Thoracic aorta (tissue), 2 donors: ENCODE results near the gene GIGYF1. TPM values are rescaled to one million over a fixed set of nuclear protein-coding genes. Genes with fewer than 3 reads are reported as not detected.
"Not testable (repeated sequence)": the region's sequence is repeated elsewhere in the genome, so short reads cannot be mapped to it uniquely, and the experiment has no call there.

ENCODE experiments used
- ATAC-seq: fragments of 150-250 bp; one replicate; pipeline ENCODE4 v1.8.0; 2017; ENCODE audit warnings: low read depth; ENCODE audit not compliant: insufficient number of reproducible peaks, low FRiP score
- DNase-seq: peaks from one replicate; pipeline ENCODE4 v3.0.0-alpha.2; 2020; ENCODE audit warnings: low spot score
- H3K27ac ChIP-seq, 2 donors: fragments of 200-600 bp; sonication (generic); 1 replicate in 1 of 2; 2 replicates in 1 of 2; pipeline ENCODE4 v1.5.1; 2016; ENCODE audit warnings: mild to moderate bottlenecking in 2 of 2, moderate library complexity in 2 of 2
- H3K27me3 ChIP-seq: fragments of 200-600 bp; sonication (generic); replicated peaks from 2 replicates; pipeline ENCODE4 v1.6.0; 2016; ENCODE audit warnings: mild to moderate bottlenecking; ENCODE audit not compliant: insufficient read depth
- H3K36me3 ChIP-seq: fragments of 200-600 bp; sonication (generic); one replicate; pipeline ENCODE4 v1.5.1; 2016
- H3K4me1 ChIP-seq, 2 donors: fragments of 200-600 bp; sonication (generic); 1 replicate in 1 of 2; 2 replicates in 1 of 2; pipeline versions ENCODE4 v1.5.1 to v1.6.0; 2016; ENCODE audit warnings: low read depth in 2 of 2, mild to moderate bottlenecking in 1 of 2; ENCODE audit not compliant: control insufficient read depth in 1 of 2
- H3K4me3 ChIP-seq: fragments of 200-600 bp; sonication (generic); 2 replicates; pipeline ENCODE4 v1.5.1; 2016; ENCODE audit warnings: mild to moderate bottlenecking
- H3K9me3 ChIP-seq: fragments of 200-600 bp; sonication (generic); 2 replicates; pipeline ENCODE4 v1.5.1; 2016
- total RNA-seq, 2 donors: library from RNA; depleted of rRNA; stranded (reverse); fragments of >200 nt; gene quantifications; one replicate each; pipeline versions ENCODE4 v1.1.0 to v1.2.3, GENCODE V29; 2016
- TF ChIP-seq, protein P1 (sequence below): fragments of 200-600 bp; sonication (generic); IDR thresholded peaks from one replicate; pipeline ENCODE4 v1.5.1; 2019; ENCODE audit warnings: antibody characterized with exemption

GIGYF1 gene
- total RNA-seq, 2 donors from 2014 or later: 35.7 to 40.7 TPM

DNA sequence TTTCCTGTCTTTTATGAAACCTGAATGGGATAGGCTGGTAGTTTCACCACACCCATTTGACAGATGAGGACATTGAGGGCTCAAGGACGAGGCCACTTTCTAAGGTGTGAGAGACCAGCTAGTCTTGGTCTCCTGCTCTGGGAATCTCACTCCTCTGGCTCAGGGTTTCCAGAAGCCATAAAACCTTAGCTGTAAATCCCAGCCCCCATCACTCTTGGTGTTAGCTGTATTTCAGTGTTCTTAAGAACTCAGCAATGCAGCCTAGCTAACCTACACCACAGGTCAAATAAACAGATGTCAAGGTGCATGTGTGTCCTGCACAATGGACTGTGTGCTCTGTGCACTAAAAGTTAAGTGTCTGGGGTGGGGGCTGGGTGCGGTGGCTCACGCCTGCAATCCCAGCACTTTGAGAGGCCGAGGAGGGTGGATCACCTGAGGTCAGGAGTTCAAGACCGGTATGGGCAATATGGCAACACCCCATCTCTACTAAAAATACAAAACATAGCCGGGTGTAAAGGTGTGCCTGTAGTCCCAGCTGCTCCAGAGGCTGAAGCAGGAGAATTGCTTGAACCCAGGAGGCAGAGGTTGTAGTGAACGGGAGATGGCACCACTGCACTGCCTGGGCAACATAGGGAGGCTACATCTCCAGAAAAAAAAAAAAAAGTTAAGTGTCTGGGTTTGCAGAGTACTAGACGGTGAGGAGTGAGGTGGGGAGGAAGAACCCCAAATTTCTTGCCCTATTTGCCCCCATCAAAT, 25.7 kb upstream of the GIGYF1 start:
- Histone ChIP-seq H3K4me3 (no peak overlapping the region), H3K27me3 (peaks cover 5% of the 10 kb centered on the region), H3K4me1 (peaks cover 0 to 10% of the 10 kb centered on the region in 2 donors), H3K27ac (no peak overlapping the region), H3K36me3 (no peaks in the 10 kb centered on the region), H3K9me3 (no peaks in the 10 kb centered on the region)
- TF ChIP-seq, protein P1, sequence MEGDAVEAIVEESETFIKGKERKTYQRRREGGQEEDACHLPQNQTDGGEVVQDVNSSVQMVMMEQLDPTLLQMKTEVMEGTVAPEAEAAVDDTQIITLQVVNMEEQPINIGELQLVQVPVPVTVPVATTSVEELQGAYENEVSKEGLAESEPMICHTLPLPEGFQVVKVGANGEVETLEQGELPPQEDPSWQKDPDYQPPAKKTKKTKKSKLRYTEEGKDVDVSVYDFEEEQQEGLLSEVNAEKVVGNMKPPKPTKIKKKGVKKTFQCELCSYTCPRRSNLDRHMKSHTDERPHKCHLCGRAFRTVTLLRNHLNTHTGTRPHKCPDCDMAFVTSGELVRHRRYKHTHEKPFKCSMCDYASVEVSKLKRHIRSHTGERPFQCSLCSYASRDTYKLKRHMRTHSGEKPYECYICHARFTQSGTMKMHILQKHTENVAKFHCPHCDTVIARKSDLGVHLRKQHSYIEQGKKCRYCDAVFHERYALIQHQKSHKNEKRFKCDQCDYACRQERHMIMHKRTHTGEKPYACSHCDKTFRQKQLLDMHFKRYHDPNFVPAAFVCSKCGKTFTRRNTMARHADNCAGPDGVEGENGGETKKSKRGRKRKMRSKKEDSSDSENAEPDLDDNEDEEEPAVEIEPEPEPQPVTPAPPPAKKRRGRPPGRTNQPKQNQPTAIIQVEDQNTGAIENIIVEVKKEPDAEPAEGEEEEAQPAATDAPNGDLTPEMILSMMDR: no peak
- ATAC-seq: no peak
- DNase-seq: no peak

DNA sequence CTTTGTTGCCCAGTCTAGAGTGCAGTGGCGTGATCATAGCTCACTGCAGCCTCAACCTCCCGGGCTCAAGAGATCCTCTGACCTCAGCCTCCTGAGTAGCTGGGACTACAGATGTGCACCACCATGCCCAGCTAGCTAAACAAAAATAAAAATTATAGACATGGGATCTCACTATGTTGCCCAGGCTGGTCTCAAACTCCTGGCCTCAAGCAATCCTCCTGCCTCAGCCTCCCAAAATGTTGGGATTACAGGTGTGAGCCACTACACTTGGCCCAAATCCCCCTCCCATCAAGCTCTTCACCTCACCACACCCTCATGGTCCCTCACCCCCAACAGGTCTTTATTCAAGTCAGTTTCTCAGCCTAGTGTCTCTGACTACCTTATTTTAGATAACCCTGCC, 23.0 kb upstream of the GIGYF1 start:
- not testable (repeated sequence) for ATAC-seq, H3K27me3 ChIP-seq, H3K4me3 ChIP-seq, DNase-seq, H3K9me3 ChIP-seq, H3K27ac ChIP-seq, H3K36me3 ChIP-seq
- H3K4me1 ChIP-seq: peaks cover 0 to 10% of the 10 kb centered on the region in 2 donors

DNA sequence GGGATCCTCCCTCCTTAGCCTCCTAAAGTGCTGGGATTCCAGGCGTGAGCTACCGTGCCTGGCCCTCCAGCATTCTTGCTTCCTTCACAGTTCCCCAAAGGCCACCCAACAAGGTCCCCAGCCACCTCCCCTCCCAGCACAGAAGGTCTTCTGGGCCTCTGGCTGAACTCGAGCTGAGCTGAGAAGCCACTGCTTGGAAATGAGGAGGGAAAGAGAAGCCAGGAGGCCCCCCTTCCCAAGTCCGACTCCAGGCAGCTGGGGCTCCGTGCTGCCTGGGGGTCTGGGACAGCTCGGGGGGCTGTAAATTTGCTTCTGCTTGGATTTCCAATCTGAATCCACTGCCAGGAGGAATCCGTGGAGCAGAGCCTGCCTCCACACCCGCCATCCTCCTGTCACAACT, 20.7 kb upstream of the GIGYF1 start:
- TF ChIP-seq, protein P1: no peak
- ATAC-seq: no peak
- no peak overlapping the region for H3K4me3 ChIP-seq
- no peak overlapping the region for H3K27ac ChIP-seq
- H3K27me3 ChIP-seq: no peaks in the 10 kb centered on the region
- no peaks in the 10 kb centered on the region for H3K36me3 ChIP-seq
- DNase-seq: no peak
- no peaks in the 10 kb centered on the region for H3K9me3 ChIP-seq
- H3K4me1 ChIP-seq: peaks cover 0 to 7% of the 10 kb centered on the region in 2 donors

DNA sequence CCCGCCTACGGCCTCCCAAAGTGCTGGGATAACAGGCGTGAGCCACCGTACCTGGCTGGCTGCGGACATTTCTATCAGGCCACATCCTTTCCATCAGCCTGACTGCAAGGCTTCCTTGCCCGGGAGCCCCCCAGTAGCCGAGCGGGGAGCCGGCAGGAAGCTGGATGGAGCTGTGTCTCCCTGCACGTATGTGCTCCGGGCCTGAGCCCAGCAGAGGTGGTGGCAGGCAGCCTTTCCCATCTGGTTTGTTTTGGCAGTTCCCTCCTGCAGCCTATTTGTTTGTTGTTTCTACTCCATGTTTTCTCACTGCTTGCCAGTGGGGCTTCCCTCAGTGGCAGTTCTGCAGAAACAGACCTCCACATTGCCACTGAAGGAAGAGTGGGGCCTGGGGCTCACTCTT, 17.3 kb upstream of the GIGYF1 start:
- H3K4me3 ChIP-seq: no peak overlapping the region
- H3K27me3 ChIP-seq: no peaks in the 10 kb centered on the region
- H3K4me1 ChIP-seq: peaks cover 6 to 21% of the 10 kb centered on the region in 2 donors
- TF ChIP-seq, protein P1: no peak
- no peaks in the 10 kb centered on the region for H3K9me3 ChIP-seq
- H3K27ac ChIP-seq: no peak overlapping the region
- no peak for ATAC-seq
- no peak for DNase-seq
- peaks cover 4% of the 10 kb centered on the region for H3K36me3 ChIP-seq

DNA sequence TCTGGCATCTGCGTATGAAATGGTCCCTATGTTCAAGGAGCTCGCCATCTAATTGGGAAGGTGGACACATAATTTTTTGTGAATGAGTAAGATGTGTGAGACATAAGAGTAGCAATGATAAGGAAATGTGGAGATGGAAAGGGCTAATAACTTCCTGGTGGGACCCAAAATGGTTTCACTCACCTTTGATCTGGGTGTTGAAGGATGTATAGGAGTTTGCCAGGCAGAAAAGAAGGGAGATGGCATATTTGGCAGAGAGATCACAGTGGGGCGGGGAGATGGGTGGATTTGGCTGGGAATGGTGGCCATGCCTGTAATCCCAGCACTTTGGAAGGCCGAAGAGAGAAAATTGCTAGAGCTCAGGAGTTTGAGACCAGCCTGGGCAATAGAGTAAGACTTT, 16.4 kb upstream of the GIGYF1 start:
- TF ChIP-seq, protein P1: no peak
- Histone ChIP-seq H3K4me1 (peaks cover 6 to 21% of the 10 kb centered on the region in 2 donors), H3K4me3 (no peak overlapping the region), H3K27me3 (no peaks in the 10 kb centered on the region), H3K27ac (no peak overlapping the region), H3K9me3 (no peaks in the 10 kb centered on the region), H3K36me3 (peaks cover 4% of the 10 kb centered on the region)
- ATAC-seq (no peak), DNase-seq (no peak)

DNA sequence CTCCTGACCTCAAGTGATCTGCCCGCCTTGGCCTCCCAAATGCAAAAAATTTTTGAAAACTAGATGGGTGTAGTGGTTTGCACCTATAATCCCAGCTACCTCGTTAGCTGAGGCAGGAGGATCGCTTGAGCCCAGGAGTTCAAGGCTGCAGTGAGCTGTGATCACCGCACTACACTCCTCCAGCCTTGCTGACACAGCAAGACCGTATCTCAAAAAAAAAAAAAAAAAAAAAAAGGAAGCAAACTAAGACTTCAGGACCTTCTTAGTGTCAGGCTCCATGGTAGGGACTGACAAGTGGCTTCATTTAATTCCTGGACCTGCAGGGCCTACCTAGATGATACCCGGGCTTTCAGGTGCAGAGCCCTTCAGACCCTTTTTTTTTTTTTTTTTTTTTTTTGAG, 14.3 kb upstream of the GIGYF1 start:
- TF ChIP-seq, protein P1: no peak
- Histone ChIP-seq H3K36me3 (peaks cover 4% of the 10 kb centered on the region), H3K4me1 (peaks cover 13 to 27% of the 10 kb centered on the region in 2 donors), H3K9me3 (no peaks in the 10 kb centered on the region), H3K4me3 (no peak overlapping the region), H3K27ac (no peak overlapping the region), H3K27me3 (no peaks in the 10 kb centered on the region)
- no peak for DNase-seq
- ATAC-seq: no peak
